ENCODE measurements around the gene UNC119B.

UNC119B gene

DNA sequence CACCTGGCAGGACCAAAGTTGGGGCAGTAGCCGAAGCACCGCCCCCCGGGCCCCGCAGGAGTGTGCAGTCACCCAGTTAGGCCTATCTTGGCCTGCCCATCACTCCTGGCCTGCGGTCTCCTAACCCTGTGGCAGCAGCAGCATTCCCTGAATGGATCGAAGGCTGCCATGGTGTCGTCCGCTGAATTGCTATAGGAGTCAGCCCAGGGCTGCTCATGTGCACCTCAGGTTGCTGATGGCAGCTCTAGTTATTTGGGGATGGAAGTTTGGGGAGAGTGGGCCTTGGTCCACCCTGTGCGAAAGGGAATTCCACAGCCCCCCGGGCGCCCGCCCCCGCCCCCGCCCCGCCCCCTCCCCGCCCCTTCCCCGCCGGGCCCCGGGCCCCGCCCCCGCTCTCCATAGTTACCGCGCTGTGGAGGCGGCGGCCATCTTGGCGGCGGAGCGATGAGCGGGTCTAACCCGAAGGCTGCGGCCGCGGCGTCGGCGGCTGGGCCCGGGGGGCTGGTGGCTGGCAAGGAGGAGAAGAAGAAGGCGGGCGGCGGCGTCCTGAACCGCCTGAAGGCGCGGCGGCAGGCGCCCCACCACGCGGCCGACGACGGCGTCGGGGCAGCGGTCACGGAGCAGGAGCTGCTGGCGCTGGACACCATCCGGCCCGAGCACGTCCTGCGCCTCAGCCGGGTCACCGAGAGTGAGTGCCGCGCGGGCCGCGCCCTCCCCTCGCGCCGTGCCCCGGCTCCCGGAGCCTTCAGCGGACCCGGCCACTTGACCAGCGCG is at the start of gene UNC119B:
UNC119B (plus strand) TSS at position 428 of the 774 bp plus-strand sequence; CDS start at position 445, 17 bp downstream.
- no peak for DNase-seq (ENCODE audit: low read depth)
- peak within 1 kb of the TSS; percentile 80 for H3K4me3 ChIP-seq (ENCODE audit: low read depth, low read length)
- TF ChIP-seq, protein P1, sequence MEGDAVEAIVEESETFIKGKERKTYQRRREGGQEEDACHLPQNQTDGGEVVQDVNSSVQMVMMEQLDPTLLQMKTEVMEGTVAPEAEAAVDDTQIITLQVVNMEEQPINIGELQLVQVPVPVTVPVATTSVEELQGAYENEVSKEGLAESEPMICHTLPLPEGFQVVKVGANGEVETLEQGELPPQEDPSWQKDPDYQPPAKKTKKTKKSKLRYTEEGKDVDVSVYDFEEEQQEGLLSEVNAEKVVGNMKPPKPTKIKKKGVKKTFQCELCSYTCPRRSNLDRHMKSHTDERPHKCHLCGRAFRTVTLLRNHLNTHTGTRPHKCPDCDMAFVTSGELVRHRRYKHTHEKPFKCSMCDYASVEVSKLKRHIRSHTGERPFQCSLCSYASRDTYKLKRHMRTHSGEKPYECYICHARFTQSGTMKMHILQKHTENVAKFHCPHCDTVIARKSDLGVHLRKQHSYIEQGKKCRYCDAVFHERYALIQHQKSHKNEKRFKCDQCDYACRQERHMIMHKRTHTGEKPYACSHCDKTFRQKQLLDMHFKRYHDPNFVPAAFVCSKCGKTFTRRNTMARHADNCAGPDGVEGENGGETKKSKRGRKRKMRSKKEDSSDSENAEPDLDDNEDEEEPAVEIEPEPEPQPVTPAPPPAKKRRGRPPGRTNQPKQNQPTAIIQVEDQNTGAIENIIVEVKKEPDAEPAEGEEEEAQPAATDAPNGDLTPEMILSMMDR (IDR thresholded peaks at IDR 0.05; ENCODE audit: low read depth, low read length, missing control alignments): no peak

DNA sequence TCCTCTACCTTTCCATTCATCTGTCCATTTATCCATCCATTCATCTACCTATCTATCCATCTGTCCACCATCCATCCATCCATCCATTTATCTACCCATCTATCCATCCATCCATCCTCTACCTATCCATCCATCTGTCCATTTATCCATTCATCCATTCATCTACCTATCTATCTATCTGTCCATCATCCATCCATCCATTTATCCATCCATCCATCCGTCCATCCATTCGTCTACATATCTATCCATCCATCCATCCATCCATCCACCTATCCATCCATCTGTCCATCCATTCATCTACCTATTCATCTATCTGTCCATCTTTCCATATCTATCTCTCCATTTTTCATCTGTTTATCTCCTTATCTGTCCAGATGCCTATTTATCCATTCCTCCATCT is 48.8 kb upstream of the UNC119B start:
- TF ChIP-seq, protein P1 (IDR thresholded peaks at IDR 0.05; ENCODE audit: low read depth, low read length, missing control alignments): no peak
- no peak for DNase-seq (ENCODE audit: low read depth)
- H3K4me3 ChIP-seq (ENCODE audit: low read depth, low read length): no peak overlapping the region

DNA sequence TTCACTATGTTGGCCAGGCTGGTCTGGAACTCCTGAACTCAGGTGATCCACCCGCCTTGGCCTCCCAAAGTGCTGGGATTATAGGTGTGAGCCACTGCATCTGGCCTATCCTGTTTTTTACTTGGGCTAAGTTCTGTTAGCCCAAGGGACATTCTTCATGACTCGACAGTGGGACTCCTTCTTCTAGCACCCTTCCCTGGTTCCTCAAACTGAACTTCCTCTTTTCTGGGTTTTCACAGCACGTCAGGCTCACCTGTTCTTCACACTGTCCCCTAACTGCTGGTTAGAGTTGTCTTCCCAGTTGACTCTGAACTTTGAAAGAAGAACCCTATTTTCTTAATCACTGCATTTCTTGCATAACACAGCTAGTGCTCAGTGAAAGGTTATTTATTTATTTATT is 47.4 kb upstream of the UNC119B start:
- no peak overlapping the region for H3K4me3 ChIP-seq (ENCODE audit: low read depth, low read length)
- DNase-seq (ENCODE audit: low read depth): no peak
- TF ChIP-seq, protein P1 (IDR thresholded peaks at IDR 0.05; ENCODE audit: low read depth, low read length, missing control alignments): no peak

DNA sequence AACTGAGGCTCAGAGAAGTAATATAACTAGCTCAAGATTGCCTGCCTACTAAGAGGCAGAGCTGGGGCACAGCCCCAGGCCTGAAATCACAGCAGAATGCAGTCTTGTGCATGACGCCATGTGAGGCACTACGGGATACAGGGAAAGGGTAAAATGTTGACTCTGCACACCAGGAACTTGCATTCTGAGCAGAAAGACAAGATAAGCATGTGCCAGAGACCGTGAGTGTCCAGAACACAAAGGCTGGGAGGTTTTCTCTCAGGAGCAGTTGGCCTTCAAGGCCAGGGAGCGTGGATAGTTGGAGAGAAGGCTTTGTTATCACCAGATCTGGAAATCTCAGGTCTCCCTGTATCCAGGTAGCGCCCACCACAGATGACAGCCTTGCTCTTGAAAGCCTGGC is 46.5 kb upstream of the UNC119B start:
- no peak for DNase-seq (ENCODE audit: low read depth)
- TF ChIP-seq, protein P1 (IDR thresholded peaks at IDR 0.05; ENCODE audit: low read depth, low read length, missing control alignments): no peak
- H3K4me3 ChIP-seq (ENCODE audit: low read depth, low read length): no peak overlapping the region

DNA sequence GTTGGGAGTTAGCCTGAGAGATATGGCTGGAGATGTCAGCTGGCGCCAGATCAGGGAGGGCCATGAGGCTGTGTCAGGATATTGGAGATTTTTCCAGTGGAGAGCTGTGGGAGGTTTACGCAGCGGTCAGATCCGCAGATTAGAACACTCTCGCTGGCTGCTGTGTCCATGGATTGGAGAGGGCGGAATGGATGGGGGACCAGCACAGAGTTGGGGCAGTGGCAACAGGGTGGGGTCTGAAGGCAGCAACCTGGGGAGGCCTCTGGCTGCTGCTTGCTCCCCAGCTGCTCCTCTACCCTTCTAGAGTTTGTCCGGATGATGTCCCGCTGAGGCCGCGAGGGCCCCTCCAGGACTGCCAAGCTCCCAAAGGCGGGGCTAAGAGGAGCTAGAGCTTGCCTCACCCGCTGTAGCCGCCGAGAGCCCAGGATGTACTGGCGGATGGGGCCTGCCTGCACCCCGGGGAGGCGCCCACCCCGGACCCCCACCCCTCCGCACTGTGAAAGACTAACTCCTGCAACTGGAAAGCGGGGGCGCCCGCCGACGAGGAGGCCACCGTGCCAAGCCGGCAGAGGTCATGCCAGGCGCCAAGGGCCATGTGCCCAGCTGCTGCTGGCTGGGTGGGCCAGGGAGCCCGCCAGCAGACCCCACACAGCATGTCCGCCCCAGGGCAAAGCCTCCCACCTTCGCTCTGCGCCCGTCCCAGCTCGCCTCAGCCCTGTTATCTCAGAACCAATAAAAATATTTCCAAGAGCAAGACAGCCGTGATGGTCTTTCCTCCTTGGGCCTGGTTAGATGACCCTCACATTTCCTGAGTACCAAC is 43.5 kb upstream of the UNC119B start:
- TF ChIP-seq, protein P1 (IDR thresholded peaks at IDR 0.05; ENCODE audit: low read depth, low read length, missing control alignments): no peak
- H3K4me3 ChIP-seq (ENCODE audit: low read depth, low read length): no peak overlapping the region
- no peak for DNase-seq (ENCODE audit: low read depth)

DNA sequence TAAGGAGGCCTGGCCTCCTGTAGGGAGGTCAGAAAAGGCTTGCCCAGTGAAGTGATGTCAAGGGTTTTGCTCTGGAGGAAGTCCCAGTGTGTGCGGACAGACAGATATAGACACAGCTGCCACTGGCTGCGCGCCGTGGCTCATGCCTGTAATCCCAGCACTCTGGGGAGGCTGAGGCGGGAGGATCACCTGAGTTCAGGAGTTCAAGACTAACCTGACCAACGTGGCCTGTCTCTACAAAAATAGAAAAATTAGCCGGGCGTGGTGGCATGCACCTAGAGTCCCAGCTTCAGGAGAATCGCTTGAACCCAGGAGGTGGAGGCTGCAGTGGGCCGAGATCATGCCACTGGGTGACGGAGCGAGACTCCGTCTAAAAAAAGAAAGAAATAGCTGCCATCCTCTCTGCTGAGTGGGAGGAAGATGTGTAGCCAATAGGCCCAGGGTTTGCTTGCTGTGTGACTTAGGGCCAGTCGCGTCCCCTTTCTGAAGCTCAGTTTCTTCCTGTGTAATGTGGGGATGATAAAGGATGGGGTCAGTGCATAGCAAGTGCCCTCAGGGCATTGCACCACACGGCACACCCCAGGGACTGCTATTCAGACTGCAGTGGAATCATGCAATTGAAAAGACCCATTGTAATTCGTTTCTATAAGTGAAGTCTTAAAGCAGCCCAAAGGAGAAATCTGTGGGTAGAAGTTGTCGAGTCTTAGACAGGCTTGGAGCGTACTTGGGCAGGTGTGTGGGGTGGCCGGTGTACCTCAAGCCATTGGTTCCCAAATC is 42.0 kb upstream of the UNC119B start:
- DNase-seq (ENCODE audit: low read depth): no peak
- TF ChIP-seq, protein P1 (IDR thresholded peaks at IDR 0.05; ENCODE audit: low read depth, low read length, missing control alignments): no peak

More for the DNA sequence above, 42.0 kb upstream of the UNC119B start:
- no peak overlapping the region for H3K4me3 ChIP-seq (ENCODE audit: low read depth, low read length)
